SH-SY5Y (cell line): ENCODE measurements around the gene PIAS2.

Experiments used
- GATA2 ChIP-seq: IDR thresholded peaks from 2 replicates; pipeline ENCODE4 v1.6.1; 2011; ENCODE audit warnings: mild to moderate bottlenecking, low read depth, low read length
- GATA3 ChIP-seq: IDR thresholded peaks from 2 replicates; pipeline ENCODE4 v1.6.1; 2011; ENCODE audit warnings: low read depth, mild to moderate bottlenecking, low read length, moderate library complexity

DNA sequence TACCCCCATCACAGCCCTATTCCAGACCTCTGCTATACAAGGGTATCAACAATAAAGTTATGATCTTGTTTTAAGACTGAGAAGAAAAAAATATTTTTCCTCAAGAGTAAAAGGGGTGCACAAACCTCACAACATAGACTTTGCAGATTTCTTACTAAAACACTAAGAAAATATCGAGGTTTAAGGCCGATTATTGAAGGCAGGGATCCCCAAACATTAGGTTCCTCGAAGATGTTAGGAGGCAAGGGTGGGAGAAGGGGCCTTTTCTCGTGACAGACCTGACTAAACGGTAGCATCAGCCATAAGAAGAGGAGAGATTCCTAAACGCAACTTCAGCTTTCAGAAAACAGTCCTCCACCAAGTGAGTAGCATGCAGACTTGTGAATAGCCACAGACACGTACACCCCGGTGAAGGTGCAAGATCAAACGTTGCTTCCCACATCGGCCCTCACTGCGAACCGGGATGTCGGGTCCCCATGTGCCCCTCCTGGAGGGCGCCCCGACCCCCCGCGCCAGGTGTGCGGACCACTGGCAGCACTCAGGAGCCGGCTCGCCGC lies 678 bp downstream of the PIAS2 start:
- TF ChIP-seq GATA2 (no peak), GATA3 (no peak)
